K562 (cell line): ENCODE results near the gene RNF39. TPM values are rescaled to one million over a fixed set of nuclear protein-coding genes. Genes with fewer than 3 reads are reported as not detected.

Experiments used
- CBFB ChIP-seq: sonication (generic); formaldehyde crosslinking; IDR thresholded peaks from 2 replicates; pipeline ENCODE4 v1.4.0; 2020; ENCODE audit warnings: mild to moderate bottlenecking, missing genetic modification reagents
- CBX3 ChIP-seq, 2 experiments: IDR thresholded peaks; 1 replicate in 1 of 2; 2 replicates in 1 of 2; pipeline ENCODE4 v1.6.1; 2012; ENCODE audit warnings: inconsistent platforms in 2 of 2, low read length in 2 of 2, borderline replicate concordance in 1 of 2, control low read depth in 1 of 2
- CSDE1 ChIP-seq, 2 experiments: fragments of 450-650 bp; IDR thresholded peaks; 2 replicates each; pipeline ENCODE4 v1.6.1; 2016; ENCODE audit warnings: mild to moderate bottlenecking in 1 of 2
- FOXM1 ChIP-seq, 2 experiments: fragments of 450-650 bp in 1 of 2; sonication (generic) in 1 of 2; formaldehyde crosslinking in 1 of 2; IDR thresholded peaks; 2 replicates each; pipeline versions ENCODE4 v1.6.1 to v1.9.0; 2017 to 2022; ENCODE audit warnings: low read depth in 2 of 2, mild to moderate bottlenecking in 2 of 2, missing genetic modification reagents in 1 of 2, moderate library complexity in 1 of 2
- GATA2 ChIP-seq: sonication (generic); formaldehyde crosslinking; IDR thresholded peaks from 2 replicates; pipeline ENCODE4 v1.4.0; 2020; ENCODE audit warnings: mild to moderate bottlenecking, missing genetic modification reagents
- HIVEP1 ChIP-seq: fragments of 250-450 bp; sonication (Bioruptor Pico); IDR thresholded peaks from 2 replicates; pipeline ENCODE4 v1.4.0; 2020; ENCODE audit warnings: mild to moderate bottlenecking
- KDM4B ChIP-seq, 2 experiments: fragments of 450-650 bp in 1 of 2; sonication (generic) in 1 of 2; IDR thresholded peaks; 2 replicates each; pipeline ENCODE4 v1.6.1; 2016 to 2017; ENCODE audit warnings: borderline replicate concordance in 2 of 2, antibody characterized with exemption in 1 of 2, low read depth in 1 of 2, mild to moderate bottlenecking in 1 of 2
- KLF16 ChIP-seq: IDR thresholded peaks from 2 replicates; pipeline ENCODE4 v1.6.1; 2016; ENCODE audit warnings: antibody characterized with exemption
- LCOR ChIP-seq: sonication (generic); formaldehyde crosslinking; IDR thresholded peaks from 2 replicates; pipeline ENCODE4 v1.8.0; 2022; ENCODE audit warnings: mild to moderate bottlenecking, missing genetic modification reagents
- MAZ ChIP-seq, 2 experiments: fragments of 450-650 bp in 1 of 2; sonication (generic) in 1 of 2; formaldehyde crosslinking; IDR thresholded peaks in 1 of 2; conservative IDR thresholded peaks in 1 of 2; 2 replicates each; pipeline versions ENCODE4 v1.4.0 to v1.5.0; 2020; ENCODE audit warnings: mild to moderate bottlenecking in 1 of 2, missing genetic modification reagents in 1 of 2
- MBD1 ChIP-seq: fragments of 250-450 bp; sonication (Bioruptor Pico); IDR thresholded peaks from 2 replicates; pipeline ENCODE4 v1.8.0; 2022; ENCODE audit warnings: inconsistent platforms
- MYC ChIP-seq, 2 experiments: fragments of 250-450 bp in 1 of 2; sonication (Bioruptor Pico) in 1 of 2; IDR thresholded peaks; 2 replicates each; pipeline versions ENCODE4 v1.5.1 to v1.6.1; 2012 to 2021; ENCODE audit warnings: low read depth in 2 of 2, borderline replicate concordance in 1 of 2, improper control_type of control experiment in 1 of 2, low read length in 1 of 2, mild to moderate bottlenecking in 1 of 2, moderate library complexity in 1 of 2
- SAFB ChIP-seq: fragments of 200-400 bp; formaldehyde crosslinking; IDR thresholded peaks from 2 replicates; pipeline ENCODE4 v1.6.1; 2017; ENCODE audit warnings: low read depth, low read length, borderline replicate concordance
- TRIM24 ChIP-seq, 2 experiments: fragments of 450-650 bp; IDR thresholded peaks; 2 replicates each; pipeline ENCODE4 v1.6.1; 2016
- ZFPM2 ChIP-seq: fragments of 250-450 bp; sonication (Bioruptor Pico); IDR thresholded peaks from 2 replicates; pipeline ENCODE4 v1.5.1; 2022; ENCODE audit warnings: mild to moderate bottlenecking
- ZKSCAN8 ChIP-seq: fragments of 200-800 bp; sonication (Bioruptor generic); IDR thresholded peaks from 2 replicates; pipeline ENCODE4 v1.6.1; 2016; ENCODE audit warnings: missing genetic modification characterization, missing compliant biosample characterization
- ZNF224 ChIP-seq: sonication (generic); formaldehyde crosslinking; IDR thresholded peaks from 2 replicates; pipeline ENCODE4 v1.8.0; 2022; ENCODE audit warnings: mild to moderate bottlenecking, missing genetic modification reagents
- ZNF316 ChIP-seq: fragments of 450-650 bp; IDR thresholded peaks from 2 replicates; pipeline ENCODE4 v1.6.1; 2016
- ZNF583 ChIP-seq: fragments of 250-450 bp; sonication (Bioruptor Pico); IDR thresholded peaks from 2 replicates; pipeline ENCODE4 v1.4.0; 2020
- ZNF830 ChIP-seq: fragments of 250-450 bp; sonication (Bioruptor Pico); IDR thresholded peaks from 2 replicates; pipeline ENCODE4 v1.5.0; 2021; ENCODE audit warnings: mild to moderate bottlenecking
- polyA plus RNA-seq, 8 experiments: library from polyadenylated mRNA; depleted of rRNA in 4 of 8; stranded (reverse) in 5 of 8; unstranded in 3 of 8; fragments of >200 nt; fragmentation: Nextera tagmentation in 2 of 8; fragmentation: Illumina TruSeq in 1 of 8; extraction: Ambion mirVana in 2 of 8; extraction: Trizol in 1 of 8; gene quantifications; 2 replicates each; pipeline versions ENCODE4 v1.2.1 to v1.2.3, GENCODE V29; 2011 to 2014; ENCODE audit warnings: inconsistent platforms in 1 of 8, missing spikeins in 1 of 8
- total RNA-seq, 7 experiments: library from RNA; depleted of rRNA in 6 of 7; stranded (reverse); fragments of >200 nt in 6 of 7; fragmentation: Illumina TruSeq in 2 of 7; extraction: Trizol in 2 of 7; gene quantifications; 2 replicates each; pipeline versions ENCODE4 v1.2.1 to v1.2.3, GENCODE V29; 2011 to 2021; ENCODE audit warnings: low replicate concordance in 1 of 7
- TF ChIP-seq, protein P1 (sequence below): fragments of 450-650 bp; conservative IDR thresholded peaks from 2 replicates; pipeline ENCODE4 v1.6.1; 2016; ENCODE audit warnings: missing genetic modification characterization, low read depth, mild to moderate bottlenecking, missing compliant biosample characterization, moderate library complexity
- TF ChIP-seq, protein P2 (sequence below): fragments of 450-650 bp; IDR thresholded peaks from 2 replicates; pipeline ENCODE4 v1.6.1; 2016; ENCODE audit warnings: missing biosample characterization, missing genetic modification characterization

Gene RNF39
- total and polyA plus RNA-seq, 9 of the 15 experiments (the other 6 are each of a cell fraction or from before 2014, with no cell fraction given), result not detected

- TF ChIP-seq, protein P1, sequence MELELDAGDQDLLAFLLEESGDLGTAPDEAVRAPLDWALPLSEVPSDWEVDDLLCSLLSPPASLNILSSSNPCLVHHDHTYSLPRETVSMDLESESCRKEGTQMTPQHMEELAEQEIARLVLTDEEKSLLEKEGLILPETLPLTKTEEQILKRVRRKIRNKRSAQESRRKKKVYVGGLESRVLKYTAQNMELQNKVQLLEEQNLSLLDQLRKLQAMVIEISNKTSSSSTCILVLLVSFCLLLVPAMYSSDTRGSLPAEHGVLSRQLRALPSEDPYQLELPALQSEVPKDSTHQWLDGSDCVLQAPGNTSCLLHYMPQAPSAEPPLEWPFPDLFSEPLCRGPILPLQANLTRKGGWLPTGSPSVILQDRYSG, result no peak
- TF ChIP-seq CBX3 (IDR thresholded peaks at IDR 0.05; ENCODE audit: borderline replicate concordance in 1 of 2, low read length in 2 of 2), result peak in 1 of 2 experiments; percentile 49; a peak in 1 of 3 replicates
- TF ChIP-seq CBFB, result no peak
- TF ChIP-seq FOXM1 (IDR thresholded peaks at IDR 0.05; ENCODE audit: low read depth), result 0 out of 2 replicates have a peak, but pooled peaks have one; percentile 30
- TF ChIP-seq FOXM1 (CRISPR knock-in tag; IDR thresholded peaks at IDR 0.05; ENCODE audit: low read depth), result no peak
- TF ChIP-seq MYC (IDR thresholded peaks at IDR 0.05; ENCODE audit: low read depth, low read length), result peak; percentile 36; the same call in 1 of the 2 replicates
- no peak for TF ChIP-seq MYC (CRISPR knock-in tag; IDR thresholded peaks at IDR 0.05; ENCODE audit: borderline replicate concordance, low read depth)
- no peak for TF ChIP-seq SAFB
- TF ChIP-seq GATA2 (CRISPR knock-in tag), result no peak
- TF ChIP-seq, protein P2, sequence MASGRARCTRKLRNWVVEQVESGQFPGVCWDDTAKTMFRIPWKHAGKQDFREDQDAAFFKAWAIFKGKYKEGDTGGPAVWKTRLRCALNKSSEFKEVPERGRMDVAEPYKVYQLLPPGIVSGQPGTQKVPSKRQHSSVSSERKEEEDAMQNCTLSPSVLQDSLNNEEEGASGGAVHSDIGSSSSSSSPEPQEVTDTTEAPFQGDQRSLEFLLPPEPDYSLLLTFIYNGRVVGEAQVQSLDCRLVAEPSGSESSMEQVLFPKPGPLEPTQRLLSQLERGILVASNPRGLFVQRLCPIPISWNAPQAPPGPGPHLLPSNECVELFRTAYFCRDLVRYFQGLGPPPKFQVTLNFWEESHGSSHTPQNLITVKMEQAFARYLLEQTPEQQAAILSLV (tag), result no peak
- TF ChIP-seq ZNF830 (CRISPR knock-in tag), result no peak
- 0 out of 2 replicates have a peak, but pooled peaks have one; percentile 19 for TF ChIP-seq HIVEP1 (CRISPR knock-in tag)
- TF ChIP-seq ZNF583, result no peak
- TF ChIP-seq TRIM24 (IDR thresholded peaks at IDR 0.05), result 0 out of 4 replicates have a peak, but pooled peaks of 1 of the 2 experiments have one; percentile 30
- TF ChIP-seq KDM4B (IDR thresholded peaks at IDR 0.05; ENCODE audit: borderline replicate concordance in 2 of 2, low read depth in 1 of 2), result 0 out of 4 replicates have a peak, but pooled peaks of 1 of the 2 experiments have one; percentile 54
- no peak for TF ChIP-seq ZKSCAN8 (CRISPR knock-in tag)
- peak; percentile 48; the same call in 1 of the 2 replicates for TF ChIP-seq KLF16
- TF ChIP-seq ZFPM2 (CRISPR knock-in tag), result no peak
- no peak for TF ChIP-seq ZNF316
- no peak for TF ChIP-seq CSDE1 (IDR thresholded peaks at IDR 0.05)
- TF ChIP-seq LCOR (CRISPR knock-in tag), result 0 out of 2 replicates have a peak, but pooled peaks have one; percentile 22
- no peak for TF ChIP-seq ZNF224 (CRISPR knock-in tag)
- TF ChIP-seq MBD1 (CRISPR knock-in tag), result 0 out of 2 replicates have a peak, but pooled peaks have one; percentile 14
- peak; percentile 52 to 94 for TF ChIP-seq MAZ (CRISPR knock-in tag; conservative IDR thresholded peaks at IDR 0.05 in 1 of 2, IDR thresholded peaks at IDR 0.05 in 1 of 2)
Measured at GRCh38 chr6:30102970-30103871, 27.7 kb upstream of the RNF39 start (continued).
